Activated CD4-positive, alpha-beta T cell treated with anti-CD3 and anti-CD28 coated beads for 48 hours (primary cell): ENCODE measurements around the gene TAOK2.
"Not testable (repeated sequence)": the region's sequence is repeated elsewhere in the genome, so short reads cannot be mapped to it uniquely, and the experiment has no call there.

ENCODE experiments used
- DNase-seq: peaks from one replicate; pipeline ENCODE4 v3.0.0-alpha.2; 2020

TAOK2 gene

DNA sequence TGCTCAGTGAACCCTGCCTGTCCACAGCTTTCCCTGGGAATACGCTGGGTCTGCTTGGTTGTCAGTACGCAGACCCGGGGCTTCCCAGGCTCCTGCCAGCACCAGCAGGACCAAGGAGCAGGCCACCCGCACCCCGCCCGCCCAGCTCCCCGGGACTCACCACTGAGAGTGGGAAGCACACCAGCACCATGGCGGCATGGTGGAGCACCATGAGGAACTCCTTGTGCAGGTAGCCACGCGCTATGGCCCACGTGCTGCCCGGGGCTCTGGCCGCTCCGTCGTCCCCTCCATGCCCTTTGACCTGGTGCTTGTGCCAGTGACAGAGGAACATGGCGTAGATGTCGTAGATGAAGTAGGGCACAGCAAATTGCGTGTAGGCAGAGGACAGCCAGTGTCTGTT lies 52.8 kb downstream of the TAOK2 start:
- no peak for DNase-seq

DNA sequence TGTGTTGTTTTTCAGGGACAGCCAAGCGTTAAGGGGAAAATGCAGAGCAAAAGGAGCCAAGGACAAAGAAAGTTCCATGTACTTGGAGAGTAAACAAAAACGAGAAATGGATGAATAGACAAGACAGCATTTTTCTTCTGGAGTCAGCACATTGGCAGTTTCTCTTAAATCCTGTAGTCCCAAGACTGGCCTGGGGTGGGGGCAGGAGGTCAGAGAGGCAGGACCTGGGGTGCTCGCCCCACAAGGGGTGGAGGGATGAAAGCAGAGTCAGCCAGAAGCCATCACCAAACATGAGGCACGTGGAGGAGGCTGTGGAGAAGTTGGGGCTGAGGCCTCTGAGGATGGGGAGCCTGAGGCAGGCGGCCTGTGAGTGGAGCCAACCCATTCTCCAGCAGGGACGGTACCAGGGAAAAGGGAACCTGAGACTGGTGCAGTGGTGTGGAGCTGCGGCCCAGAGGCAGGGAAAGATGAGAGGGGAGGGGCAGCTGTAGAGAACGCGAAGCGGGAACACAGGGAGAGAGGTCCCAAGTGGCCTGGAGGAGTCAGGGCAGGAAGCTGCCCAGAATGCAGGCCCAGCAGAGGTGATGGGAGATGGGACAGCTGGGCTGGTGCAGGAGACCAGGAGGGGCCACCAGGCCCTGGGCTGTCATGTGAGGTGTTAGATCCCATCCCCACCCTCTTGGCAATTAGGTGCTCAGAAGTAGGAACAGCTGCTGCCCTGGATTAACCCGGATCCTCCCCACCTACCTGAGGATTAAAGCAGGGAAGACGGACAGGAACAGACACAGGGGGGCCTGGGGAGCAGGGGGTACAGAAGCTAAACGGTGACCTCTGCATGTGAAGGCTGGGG lies 54.1 kb downstream of the TAOK2 start:
- DNase-seq, result no peak

DNA sequence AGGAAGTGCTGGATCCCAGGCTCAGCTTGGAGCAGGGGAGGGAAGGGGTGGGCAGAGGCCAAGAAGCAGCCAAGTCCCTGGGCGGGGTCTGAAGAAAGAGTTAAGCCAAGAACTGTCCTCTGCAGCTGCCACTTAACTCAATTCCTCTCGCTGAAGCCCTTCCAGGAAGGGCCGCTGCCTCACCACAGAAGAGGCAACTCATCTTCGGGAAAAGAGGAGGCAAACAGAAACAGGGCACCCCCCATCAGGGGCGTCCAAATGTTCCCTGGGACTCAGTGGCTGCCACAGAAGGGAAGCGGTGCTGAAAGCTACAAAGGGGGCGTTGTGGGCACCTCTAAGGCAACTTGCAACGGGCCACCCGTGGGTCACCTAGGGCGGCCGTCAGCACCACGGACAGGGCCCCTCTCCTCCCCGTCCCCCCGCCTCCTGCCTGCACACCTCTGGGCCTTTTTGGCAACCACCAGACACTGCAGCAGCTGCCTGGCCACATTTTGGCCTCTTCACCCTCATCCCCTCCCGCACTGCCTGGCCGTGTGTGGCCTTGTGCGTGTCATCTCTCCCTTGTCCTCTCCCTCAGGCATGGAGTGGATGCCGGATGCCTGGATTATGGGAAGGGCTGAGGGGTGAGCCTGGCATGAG lies 54.9 kb downstream of the TAOK2 start:
- peak; percentile 55 for DNase-seq

DNA sequence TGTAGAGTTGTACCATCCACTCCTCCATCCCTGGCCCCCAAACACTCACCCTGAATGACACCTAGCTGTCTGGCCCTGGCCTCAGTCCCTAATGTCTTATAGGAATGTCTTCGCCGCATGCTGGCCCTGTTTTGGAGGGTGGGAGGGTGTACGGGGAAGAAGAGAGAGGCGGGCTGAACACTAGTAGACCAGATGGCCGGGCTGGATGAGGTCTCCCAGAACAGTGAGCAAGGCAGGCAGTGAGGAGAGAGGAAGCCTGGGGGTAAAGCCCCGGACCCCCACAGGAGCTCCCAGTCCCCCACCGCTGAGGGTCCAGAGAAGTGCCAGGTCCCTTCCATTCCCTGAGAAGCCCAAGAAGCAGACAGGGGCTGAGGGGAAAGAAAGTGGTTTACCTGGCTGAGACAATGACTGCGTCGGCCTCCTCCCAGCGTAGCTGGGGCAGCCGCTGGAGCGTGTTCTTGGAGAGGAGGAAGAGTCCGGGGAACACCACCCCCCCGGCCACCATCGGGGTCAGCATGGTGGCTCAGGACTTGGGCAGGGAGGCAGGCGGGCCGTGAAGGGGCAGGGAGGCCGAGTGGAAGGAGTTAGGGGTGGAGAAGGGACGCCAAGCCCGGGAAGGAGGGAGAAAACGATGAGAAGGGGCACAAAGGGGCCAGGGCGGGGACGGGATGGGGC lies 56.5 kb downstream of the TAOK2 start:
- DNase-seq, result no peak

DNA sequence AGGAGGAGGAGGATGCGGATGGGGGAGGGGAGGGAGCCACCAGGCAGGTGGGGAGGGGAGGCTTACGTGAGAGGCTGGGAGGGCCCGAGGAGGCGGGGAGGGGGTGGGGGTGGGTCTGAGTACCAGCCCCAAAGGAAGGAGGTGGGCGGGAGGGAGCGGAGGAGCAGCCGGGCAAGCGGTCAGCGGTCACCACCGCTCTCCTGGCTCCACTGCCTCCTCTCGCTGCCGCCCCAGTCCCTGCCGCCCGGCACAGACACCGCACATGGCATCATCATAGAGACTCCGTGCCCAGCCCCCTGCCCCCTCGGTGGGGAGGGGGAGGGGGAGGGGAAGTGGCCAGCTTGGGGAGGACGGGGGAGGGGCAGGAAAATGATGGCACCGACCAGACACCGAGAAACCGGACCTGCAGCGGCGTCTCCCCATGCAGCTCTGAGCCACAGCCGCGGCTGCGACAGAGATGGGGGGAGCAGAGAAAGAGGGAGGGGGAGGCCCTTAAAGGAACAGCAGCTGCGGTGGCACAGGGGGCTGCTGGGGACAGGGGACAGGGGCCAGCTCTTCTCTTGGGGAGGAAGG lies 57.3 kb downstream of the TAOK2 start, which contains the start of gene TLCD3B:
TSS of gene TLCD3B (minus strand) at position 431 of the 573 bp plus-strand sequence. CDS start 744 bp downstream, outside the sequence.
- no peak for DNase-seq

DNA sequence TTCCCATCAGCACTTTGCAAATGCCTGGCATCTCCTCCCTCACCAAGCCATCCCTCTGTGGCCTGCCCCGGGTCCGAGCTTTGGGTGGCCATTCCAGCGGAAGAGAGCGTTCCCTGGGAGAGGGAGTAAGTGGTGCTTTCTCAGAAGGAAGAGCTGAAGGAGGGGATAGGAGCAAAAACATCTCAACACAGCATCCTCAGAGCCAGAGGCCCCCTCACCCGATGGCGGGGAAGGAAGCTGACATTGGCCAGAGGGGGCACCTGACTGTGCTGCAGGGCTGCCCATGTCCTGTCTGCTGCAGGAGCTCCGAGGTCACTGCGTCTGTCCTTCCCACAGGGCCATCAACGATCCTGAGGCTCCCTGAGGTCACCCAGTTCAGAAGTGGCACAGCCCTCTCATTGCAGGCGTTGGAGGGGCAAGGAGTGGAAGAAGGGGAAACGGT lies 57.8 kb downstream of the TAOK2 start:
- DNase-seq, result no peak

DNA sequence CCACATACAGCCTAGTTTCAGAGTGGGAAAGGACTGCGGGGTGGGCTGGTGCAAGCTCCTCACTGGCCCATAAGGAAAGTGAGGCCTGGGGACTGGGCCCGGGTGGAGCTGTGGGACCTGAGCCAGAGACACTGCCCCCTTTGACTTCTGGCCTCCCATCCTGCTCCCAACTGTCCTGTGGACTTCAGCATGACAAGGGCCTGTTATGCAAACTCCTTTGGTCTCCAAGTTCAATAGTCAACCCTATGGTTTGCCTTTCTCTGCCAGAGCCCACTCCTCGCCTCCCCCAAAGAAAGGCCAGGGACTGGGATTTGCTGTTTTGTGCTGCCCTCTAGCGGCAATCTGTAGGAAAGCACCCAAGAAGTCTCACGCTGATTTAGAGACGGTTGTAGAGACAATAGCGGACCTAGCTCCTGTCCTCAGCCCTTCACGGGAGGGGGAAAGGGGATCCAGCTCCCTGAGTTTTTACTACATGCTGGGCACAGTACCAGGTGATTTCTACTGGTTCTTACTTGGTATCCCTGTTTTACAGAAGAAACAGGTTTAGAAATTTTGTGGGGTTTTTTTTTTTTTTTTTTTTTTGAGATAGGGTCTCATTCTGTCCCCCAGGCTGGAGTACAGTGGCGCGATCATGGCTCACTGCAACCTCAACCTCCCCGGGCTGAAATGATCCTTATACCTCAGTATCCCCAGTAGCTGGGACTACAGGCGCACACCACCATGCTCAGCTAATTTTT lies 58.6 kb downstream of the TAOK2 start:
- DNase-seq, result peak; percentile 75

DNA sequence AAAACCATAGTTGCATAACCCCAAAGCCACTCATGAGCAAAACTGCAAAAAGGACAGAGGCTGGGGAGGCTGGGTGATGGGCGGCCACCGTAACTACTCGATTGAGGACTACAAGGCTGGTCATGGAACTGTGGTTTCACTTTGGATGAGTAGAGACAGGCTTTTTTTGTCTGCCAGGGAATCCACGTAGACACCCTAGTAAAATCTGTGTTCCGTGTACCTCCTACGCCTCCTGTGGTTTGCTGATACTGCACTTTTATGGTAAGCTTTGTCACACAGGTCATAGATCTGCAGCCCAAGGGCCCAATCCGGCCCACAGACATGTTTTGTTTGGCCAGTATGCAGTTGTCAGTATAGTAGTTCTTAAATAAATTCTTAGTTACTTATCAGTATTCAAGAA lies 59.6 kb downstream of the TAOK2 start:
- peak; percentile 32 for DNase-seq

DNA sequence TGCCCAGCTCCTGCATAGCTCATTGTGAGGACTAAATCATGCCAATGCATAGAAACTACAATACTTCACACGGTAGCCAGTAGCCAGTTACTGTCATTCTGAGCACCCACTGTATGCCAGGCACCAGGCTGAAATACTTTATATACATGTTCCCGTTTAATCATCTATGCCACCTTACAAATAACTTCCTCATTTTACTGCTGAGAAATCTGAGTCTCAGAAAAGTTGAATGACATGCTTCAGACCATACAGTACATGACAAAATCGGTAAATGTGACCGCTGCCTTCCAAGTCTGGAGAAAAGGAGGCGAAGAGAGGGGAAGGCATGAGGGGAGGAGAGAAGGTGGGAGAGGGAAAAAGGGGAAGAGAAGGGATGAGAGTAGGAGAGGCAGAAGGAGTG lies 66.6 kb downstream of the TAOK2 start:
- DNase-seq, result no peak

DNA sequence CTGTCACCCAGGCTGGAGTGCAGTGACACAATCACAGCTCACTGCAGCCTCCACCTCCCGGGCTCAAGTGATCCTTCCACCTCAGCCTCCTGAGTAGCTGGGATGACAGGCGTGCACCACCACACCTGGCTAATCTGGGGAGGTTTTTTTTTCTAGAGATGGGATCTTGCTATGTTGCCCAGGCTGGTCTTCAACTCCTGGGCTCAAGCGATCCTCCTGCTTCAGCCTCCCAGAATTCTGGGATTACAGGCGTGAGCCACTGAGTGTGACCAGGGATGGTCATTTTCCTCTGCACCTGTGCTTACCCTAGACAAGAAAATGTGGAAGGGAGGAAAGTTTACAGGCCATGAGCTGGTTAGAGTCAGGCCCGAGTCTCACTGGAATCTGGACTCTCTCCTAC lies 67.0 kb downstream of the TAOK2 start:
- not testable (repeated sequence) for DNase-seq

DNA sequence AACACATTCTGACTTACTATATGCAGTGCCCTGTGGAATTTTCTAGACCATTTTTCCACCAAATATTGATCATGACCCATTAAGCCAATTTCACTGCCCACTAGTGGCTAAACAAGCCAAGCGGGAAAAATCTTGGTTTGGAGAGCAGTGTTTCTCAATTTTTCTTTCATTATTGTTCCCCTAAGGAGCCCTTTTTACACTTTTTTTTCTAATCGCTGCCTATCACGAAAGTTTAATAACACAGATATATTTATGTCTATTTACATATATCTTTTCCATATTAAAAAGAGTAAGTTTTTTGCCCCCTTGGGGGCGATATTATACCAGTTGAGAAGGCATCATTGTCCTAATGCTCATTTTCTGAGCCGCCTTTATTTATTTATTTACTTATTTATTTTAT lies 68.2 kb downstream of the TAOK2 start:
- no peak for DNase-seq
